Ishikawa (cell line): ENCODE measurements around the gene ZNF319.

Experiments
- CEBPB ChIP-seq: IDR thresholded peaks from 2 replicates; pipeline ENCODE4 v1.6.1; 2012
- CREB1 ChIP-seq: IDR thresholded peaks from 2 replicates; pipeline ENCODE4 v1.6.1; 2012; ENCODE audit warnings: low read depth
- EGR1 ChIP-seq: IDR thresholded peaks from 2 replicates; pipeline ENCODE4 v1.6.1; 2012
- EP300 ChIP-seq: IDR thresholded peaks from 2 replicates; pipeline ENCODE4 v1.6.1; 2012; ENCODE audit warnings: borderline replicate concordance
- FOXM1 ChIP-seq: IDR thresholded peaks from 2 replicates; pipeline ENCODE4 v1.6.1; 2012; ENCODE audit warnings: low read depth, borderline replicate concordance
- NFIC ChIP-seq: IDR thresholded peaks from 2 replicates; pipeline ENCODE4 v1.6.1; 2012
- RAD21 ChIP-seq: IDR thresholded peaks from 2 replicates; pipeline ENCODE4 v1.6.1; 2012; ENCODE audit warnings: low read depth
- TAF1 ChIP-seq: IDR thresholded peaks from 2 replicates; pipeline ENCODE4 v1.6.1; 2012; ENCODE audit warnings: low read depth, mild to moderate bottlenecking
- TCF12 ChIP-seq: IDR thresholded peaks from 2 replicates; pipeline ENCODE4 v1.6.1; 2012; ENCODE audit warnings: low read depth
- TEAD4 ChIP-seq: IDR thresholded peaks from 2 replicates; pipeline ENCODE4 v1.6.1; 2012
- YY1 ChIP-seq: IDR thresholded peaks from 2 replicates; pipeline ENCODE4 v1.6.1; 2012; ENCODE audit warnings: low read depth
- ZBTB7A ChIP-seq: IDR thresholded peaks from 2 replicates; pipeline ENCODE4 v1.6.1; 2012; ENCODE audit warnings: low read depth
- TF ChIP-seq, protein P1 (sequence below): IDR thresholded peaks from 2 replicates; pipeline ENCODE4 v1.6.1; 2012
- TF ChIP-seq, protein P2 (sequence below): IDR thresholded peaks from 2 replicates; pipeline ENCODE4 v1.6.1; 2012
- TF ChIP-seq, protein P3 (sequence below): IDR thresholded peaks from 2 replicates; pipeline ENCODE4 v1.6.1; 2012; ENCODE audit warnings: low read depth, mild to moderate bottlenecking

ZNF319 gene

DNA sequence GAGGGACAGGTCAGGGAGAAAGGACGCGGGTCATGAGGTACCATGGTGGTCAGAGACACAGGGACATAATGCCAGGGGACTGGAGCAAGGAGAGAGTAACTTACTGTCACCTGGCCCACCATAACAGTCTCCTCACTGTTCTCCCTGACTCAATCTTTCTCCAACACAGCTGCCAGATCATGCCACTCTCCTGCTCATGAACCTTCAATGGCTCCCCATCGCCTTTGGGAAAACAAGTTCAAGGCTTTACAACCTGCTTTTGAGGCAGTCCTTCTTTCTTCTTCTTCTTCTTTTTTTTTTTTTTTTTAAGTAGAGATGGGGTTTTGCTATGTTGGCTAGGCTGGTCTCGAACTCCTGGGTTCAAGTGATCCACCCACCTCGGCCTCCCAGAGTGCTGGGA, 52.4 kb downstream of the ZNF319 start:
- TF ChIP-seq CEBPB (no peak), EP300 (no peak), TAF1 (no peak), CREB1 (no peak), TEAD4 (no peak), RAD21 (no peak), NFIC (no peak), EGR1 (no peak), FOXM1 (no peak), ZBTB7A (no peak)
- TF ChIP-seq, protein P1, sequence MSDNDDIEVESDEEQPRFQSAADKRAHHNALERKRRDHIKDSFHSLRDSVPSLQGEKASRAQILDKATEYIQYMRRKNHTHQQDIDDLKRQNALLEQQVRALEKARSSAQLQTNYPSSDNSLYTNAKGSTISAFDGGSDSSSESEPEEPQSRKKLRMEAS = no peak
- TF ChIP-seq, protein P2, sequence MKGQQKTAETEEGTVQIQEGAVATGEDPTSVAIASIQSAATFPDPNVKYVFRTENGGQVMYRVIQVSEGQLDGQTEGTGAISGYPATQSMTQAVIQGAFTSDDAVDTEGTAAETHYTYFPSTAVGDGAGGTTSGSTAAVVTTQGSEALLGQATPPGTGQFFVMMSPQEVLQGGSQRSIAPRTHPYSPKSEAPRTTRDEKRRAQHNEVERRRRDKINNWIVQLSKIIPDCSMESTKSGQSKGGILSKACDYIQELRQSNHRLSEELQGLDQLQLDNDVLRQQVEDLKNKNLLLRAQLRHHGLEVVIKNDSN = no peak
- TF ChIP-seq, protein P3, sequence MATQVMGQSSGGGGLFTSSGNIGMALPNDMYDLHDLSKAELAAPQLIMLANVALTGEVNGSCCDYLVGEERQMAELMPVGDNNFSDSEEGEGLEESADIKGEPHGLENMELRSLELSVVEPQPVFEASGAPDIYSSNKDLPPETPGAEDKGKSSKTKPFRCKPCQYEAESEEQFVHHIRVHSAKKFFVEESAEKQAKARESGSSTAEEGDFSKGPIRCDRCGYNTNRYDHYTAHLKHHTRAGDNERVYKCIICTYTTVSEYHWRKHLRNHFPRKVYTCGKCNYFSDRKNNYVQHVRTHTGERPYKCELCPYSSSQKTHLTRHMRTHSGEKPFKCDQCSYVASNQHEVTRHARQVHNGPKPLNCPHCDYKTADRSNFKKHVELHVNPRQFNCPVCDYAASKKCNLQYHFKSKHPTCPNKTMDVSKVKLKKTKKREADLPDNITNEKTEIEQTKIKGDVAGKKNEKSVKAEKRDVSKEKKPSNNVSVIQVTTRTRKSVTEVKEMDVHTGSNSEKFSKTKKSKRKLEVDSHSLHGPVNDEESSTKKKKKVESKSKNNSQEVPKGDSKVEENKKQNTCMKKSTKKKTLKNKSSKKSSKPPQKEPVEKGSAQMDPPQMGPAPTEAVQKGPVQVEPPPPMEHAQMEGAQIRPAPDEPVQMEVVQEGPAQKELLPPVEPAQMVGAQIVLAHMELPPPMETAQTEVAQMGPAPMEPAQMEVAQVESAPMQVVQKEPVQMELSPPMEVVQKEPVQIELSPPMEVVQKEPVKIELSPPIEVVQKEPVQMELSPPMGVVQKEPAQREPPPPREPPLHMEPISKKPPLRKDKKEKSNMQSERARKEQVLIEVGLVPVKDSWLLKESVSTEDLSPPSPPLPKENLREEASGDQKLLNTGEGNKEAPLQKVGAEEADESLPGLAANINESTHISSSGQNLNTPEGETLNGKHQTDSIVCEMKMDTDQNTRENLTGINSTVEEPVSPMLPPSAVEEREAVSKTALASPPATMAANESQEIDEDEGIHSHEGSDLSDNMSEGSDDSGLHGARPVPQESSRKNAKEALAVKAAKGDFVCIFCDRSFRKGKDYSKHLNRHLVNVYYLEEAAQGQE = no peak

DNA sequence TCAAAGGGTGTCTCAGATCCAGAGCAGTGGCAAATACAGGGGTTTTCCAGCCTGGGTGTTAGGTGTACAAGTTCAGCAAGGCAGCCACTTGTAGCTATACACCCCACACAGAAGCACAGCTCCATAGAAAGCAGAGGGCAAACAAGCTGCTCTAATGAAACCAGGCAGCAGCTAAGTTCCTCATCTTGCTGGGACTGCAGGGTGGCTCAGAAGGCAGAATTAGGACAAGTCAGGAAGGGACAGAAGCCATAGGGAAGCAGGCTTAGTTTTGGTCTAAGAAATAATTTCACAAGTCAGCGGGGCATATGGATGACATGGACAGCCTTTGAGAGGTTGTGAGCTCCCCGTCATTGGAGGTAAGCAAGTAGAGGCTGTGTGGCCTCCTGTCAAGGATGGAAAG, 53.2 kb downstream of the ZNF319 start:
- TF ChIP-seq, protein P2 = no peak
- no peak for TF ChIP-seq CREB1
- TF ChIP-seq, protein P3 = no peak
- no peak for TF ChIP-seq CEBPB
- TF ChIP-seq RAD21 = no peak
- TF ChIP-seq EGR1 = no peak
- TF ChIP-seq EP300 = no peak
- no peak for TF ChIP-seq TCF12
- TF ChIP-seq YY1 = no peak
- TF ChIP-seq, protein P1 = no peak
- no peak for TF ChIP-seq FOXM1
- no peak for TF ChIP-seq TEAD4
- no peak for TF ChIP-seq ZBTB7A
- TF ChIP-seq TAF1 = no peak
- no peak for TF ChIP-seq NFIC

DNA sequence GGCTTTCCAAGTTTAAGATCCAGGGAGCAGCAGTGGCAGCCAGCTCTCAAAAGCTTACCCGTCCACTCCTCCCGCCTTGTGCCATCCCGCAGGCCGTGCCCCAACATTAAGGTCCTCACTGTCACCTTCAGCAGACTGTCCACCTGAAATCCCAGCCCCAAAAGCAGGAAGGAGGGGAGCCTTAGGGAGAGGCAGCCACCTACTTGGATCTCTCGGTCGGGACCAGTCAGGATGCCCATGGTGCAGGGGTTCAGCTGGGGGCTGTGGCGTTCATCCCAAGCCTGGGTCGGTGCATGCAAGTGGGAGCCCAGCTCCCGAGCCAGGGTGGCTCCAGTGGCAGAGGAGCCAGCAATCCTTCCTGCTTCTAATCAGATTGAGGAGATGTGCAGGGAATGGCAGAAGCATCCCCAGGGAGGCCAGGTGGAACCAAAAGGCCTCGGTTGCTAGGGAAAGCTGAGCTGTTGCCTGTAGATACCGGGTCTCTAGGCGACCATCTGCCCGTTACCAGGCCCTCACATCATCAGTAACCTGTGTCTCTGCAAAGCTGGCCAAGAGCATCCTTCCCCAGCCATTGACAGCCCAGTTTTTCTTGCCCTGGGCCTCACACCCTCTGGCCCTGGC, 54.2 kb downstream of the ZNF319 start:
- no peak for TF ChIP-seq CREB1
- TF ChIP-seq, protein P3 = no peak
- no peak for TF ChIP-seq TEAD4

DNA sequence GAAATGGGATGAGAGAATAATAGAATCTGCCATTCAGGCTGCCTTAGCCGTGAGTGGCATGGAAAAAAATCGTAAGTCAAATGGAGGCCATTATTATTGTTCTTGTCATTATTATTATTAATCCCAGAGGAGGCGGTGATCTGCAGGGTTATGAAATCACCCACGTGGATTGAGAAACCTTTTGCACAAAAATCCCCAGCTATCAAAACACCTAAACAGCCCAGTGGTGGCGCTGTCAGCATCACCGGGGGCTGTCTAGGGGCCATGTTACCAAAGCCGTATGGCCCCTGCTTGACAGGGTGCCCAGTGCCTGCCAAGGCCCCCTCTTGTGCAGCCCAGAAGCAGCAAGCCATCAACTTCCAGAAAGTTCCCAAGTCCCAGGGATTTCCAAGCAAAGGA, 54.7 kb downstream of the ZNF319 start:
- TF ChIP-seq CEBPB = peak; percentile 62
- TF ChIP-seq NFIC = no peak

DNA sequence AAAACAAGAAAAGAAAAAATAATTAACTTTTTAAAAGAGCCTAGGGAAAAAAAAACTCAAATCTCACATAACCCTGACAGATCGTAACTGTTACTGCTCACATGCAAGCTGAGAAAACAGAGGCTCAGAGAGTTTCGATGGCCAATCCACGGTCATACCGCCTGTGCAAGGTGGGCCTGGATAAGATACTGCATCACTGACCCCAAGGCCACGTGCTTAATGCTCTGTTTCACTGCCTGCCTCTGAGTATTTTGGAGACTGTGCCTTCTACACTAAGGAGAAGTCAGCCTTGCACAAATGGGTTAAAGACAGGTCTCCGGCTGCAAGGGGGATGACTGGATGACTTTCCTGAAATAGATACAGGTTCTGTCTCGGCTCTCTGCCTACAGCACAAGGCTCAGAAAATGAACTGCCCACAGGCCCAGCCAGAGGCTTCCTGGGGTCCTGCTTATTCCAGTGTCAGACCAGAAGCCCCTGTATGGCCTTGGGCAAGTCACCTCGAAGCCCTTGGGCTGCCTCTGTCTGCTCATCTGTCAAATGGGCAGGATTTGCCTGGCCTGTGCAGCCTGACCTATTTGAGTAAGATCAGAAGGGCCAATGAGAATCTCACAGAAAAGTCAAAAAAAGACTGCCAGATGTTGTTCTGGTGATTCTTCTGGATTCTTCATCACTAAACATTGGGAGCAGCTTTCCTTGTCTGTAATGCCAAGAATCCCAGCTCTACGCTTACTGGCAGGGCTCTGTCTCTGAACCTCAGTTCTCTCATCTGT, 55.3 kb downstream of the ZNF319 start:
- TF ChIP-seq FOXM1 (no peak), CREB1 (no peak), EGR1 (no peak), TEAD4 (no peak)
